Stimulated activated CD8-positive, alpha-beta memory T cell treated with anti-CD3 and anti-CD28 coated beads, Interleukin-7, amount 100 ng/mL, for 1 hour (primary cell): ENCODE measurements around the gene ASPHD2.
A peak's percentile ranks its signal among the peaks of the same experiment; 100 is the strongest.
"Not testable (repeated sequence)": the region's sequence is repeated elsewhere in the genome, so short reads cannot be mapped to it uniquely, and the experiment has no call there.

Experiments used
- DNase-seq, 2 donors: peaks; one replicate each; pipeline ENCODE4 v3.0.0-alpha.2; 2020; ENCODE audit warnings: low read depth in 2 of 2

Gene ASPHD2, protein sequence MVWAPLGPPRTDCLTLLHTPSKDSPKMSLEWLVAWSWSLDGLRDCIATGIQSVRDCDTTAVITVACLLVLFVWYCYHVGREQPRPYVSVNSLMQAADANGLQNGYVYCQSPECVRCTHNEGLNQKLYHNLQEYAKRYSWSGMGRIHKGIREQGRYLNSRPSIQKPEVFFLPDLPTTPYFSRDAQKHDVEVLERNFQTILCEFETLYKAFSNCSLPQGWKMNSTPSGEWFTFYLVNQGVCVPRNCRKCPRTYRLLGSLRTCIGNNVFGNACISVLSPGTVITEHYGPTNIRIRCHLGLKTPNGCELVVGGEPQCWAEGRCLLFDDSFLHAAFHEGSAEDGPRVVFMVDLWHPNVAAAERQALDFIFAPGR

DNA sequence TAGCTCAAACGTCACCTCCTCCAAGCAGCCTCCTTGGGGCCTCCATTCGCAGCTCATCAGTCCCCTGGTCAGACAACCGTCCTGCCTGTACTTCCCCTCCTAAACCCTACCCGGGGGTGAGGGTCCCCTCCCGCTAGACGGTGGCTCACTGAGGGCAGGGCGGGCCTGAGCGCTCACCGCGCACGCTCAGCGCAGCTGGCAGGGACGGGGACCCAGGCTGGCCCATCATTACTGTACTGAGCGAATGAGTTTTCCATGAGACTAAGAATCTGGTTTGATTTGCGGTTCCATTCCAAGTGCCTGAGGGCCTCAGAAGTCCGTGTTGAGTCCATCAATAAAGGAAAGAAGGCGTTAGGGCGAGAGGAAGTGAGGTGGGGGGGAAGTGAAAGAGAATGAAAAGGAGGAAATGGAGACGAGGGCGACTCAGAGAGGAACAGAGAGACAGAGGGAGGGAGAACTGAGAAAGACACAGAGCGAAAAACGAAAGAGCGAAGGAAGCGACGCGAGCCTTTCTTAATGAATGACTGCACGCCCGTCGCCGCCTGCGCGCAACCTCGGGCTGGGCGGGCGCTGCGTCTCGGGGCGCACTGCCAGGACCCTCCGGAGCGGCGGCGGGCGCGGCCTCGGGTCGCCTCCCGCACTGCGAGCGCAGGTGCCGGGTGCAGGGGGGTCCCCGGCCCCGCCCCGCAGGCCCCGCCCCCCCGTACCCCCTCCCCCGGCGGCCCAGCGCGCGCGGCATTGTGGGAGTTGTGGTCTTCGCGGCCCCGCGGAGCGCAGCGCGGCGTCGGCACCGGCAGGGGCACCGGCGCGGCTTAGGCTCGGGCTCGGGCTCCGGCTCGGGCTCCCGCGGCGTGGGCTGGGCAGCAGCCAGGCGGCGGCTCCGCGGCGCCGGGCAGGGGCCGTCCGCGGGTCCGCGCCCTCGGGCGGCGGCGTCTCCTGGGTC lies at the start of gene ASPHD2:
Gene ASPHD2, plus strand, starts transcription at position 746 of the 943 bp plus-strand sequence. CDS start 4,356 bp downstream, outside the sequence.
- DNase-seq, result peak; percentile 57 to 59

DNA sequence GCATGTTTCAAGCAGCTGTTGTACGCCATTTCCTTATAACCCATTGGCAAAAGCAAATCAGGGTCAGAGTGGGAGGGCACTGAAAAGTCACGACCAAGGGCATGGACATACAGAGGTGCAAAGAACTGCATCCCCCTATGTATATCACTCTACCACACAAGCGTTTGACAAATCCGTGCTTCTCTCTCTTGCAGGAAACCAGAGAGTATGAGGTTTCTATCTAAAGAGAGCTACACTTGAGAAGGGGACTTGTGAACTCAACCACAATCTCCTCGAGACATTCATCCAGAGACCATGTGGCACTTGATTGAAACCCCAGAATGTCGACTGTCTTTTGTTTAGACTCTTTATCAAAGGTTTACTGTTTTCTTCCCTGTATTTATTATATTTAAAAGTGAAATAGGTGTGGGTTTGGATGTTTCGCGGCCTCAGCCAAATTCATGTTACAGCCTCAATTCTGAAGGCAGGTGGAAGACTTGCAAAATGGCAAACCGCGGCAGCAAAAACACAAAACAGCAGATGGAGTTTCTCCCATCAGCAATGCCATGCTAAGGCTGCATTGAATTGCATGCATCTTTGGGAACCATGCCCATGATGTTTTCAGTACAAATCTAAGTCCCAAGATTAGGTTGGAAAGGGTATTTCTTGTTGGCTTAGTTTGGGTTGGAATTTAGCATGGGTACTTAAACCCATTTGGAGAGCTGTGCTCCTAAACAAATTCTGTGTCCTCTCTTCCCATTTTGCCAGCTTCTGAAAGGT lies 48.8 kb upstream of the ASPHD2 start:
- no peak for DNase-seq

DNA sequence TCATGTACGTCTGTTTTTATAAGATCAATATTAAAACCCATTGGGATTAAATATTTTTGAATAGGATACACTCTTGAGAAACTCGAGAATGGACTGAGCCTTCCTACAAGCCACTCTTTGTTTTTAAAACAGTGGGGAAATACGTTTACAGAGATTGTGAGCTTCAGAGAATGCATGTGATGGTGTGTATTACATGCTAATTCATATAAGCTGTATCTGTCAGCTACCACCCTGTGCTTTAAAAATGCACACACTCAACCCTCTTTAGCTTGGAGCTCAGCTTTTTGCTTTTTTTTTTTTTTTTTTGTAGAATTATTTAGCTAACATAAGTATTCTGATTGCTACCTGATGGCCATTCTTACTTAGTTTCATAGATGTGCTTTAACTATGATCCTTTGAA lies 46.3 kb upstream of the ASPHD2 start:
- DNase-seq, result no peak

DNA sequence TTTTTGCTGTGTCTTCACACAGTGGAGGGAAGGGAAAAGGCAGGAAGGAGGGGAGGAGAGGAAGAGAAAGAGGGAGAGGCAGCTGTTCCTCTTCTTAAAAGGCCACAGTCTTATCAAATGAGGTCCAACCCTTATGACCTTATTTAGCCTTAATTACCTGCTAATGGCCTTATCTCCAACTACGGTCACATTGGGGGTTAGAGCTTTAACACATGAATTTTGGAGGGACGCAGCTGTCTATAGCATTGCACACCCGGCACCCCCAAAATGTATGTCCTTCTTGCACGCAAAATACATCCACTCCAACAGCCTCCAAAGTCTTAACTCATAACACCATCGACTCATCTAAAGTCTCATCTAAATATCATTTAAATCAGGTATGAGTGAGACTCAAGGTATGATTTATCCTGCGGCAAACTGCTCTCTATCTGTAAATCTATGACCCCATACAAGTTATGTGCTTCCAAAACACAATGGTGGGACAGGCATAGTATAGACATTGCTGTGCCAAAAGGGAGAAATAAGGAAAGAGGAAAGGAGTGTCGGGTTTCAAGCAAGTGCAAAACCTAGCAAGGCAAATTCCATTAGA lies 45.0 kb upstream of the ASPHD2 start:
- no peak for DNase-seq

DNA sequence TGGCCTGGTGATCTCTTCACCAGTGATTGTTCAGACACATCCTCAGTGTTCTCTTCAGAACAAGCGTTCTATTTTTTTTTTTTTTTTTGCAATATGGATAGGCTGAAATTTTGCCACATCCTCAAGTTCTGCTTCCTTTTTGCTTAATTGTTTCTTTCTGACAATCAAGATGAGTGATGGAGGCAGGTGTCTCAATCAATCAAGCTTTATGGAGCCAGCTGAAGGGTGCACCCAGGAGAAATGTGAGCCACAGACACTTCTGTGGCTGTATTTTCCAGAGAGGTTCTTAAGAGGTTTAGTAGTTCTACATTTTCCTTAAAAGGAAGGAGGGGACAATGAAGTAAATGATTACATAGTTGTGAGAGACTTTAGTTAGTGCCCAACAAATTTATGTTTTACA lies 43.9 kb upstream of the ASPHD2 start:
- no peak for DNase-seq

DNA sequence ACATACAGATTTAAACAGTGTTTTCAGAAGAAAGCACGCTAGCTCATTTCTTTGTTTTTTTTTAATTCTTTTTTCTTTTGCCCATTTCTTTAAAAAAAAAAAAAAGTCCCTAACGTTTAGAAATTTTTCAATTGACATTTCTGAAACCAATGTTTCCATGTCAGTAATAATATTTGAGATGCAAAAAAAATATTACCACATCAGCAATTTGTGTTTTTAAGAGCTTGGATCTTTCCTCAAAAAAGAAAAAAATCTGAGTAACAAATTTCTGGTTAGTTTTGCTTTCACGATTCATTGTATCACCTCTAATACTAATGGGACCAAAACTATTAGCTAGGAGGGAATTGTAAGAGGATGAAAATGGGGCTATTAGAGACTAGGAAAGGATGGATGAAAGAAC lies 39.9 kb upstream of the ASPHD2 start:
- DNase-seq, result no peak

DNA sequence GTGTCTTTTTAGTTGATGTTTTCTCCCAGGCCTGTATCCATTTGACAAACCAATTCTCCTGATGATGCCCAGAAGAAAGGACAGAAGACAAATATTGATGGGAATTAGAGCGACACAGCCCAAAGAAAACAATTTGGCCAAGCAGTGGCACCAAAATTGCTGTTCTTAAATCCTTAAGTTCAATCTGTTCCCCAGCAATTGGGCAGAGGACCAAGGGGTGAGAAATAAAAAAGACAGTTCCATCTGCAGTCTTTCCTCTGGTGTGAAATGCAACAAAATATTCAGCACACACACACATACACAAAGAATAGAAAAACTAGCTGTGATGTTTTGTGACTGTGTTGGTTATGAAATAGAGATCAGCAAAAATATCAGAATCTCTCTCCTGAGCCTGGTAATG lies 38.0 kb upstream of the ASPHD2 start:
- no peak for DNase-seq

DNA sequence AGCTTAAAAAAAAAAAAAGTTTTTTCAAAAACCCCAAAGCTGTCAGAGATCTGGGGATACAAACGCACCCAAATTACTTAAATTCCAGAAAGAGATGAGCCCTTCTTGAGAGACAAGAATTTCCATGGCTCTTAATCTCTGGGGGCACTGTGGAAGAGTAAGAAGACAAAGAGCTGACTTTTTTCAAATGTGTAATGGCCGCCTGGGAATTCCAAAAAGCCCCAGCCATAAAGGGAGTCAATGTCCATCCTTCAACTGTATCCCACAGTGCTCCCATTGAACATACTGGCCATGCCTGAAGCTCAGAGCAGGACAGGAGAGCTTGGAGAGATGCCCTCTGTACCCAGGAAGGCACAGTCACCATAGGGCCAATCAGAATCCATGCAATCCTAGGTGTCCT lies 37.4 kb upstream of the ASPHD2 start:
- no peak for DNase-seq

DNA sequence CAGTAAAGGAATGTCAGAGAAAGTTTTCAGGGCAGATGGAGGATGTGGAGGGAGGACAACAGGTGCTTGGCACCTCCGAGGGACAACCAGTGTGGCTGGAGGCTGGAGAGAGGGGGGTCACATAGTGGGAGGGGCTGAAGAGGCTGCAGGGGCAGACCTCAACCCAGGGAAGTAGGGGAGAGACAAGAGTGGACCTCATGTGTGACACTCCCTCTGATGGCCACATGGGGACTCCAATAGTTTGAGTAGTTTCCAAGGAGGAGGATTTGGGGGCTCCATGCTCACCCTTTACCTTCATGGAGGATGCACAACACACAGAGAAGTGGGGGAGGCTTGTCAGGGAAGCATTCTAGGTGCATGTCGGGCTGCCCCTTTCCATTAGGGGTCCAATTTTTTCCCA lies 35.1 kb upstream of the ASPHD2 start:
- no peak for DNase-seq

DNA sequence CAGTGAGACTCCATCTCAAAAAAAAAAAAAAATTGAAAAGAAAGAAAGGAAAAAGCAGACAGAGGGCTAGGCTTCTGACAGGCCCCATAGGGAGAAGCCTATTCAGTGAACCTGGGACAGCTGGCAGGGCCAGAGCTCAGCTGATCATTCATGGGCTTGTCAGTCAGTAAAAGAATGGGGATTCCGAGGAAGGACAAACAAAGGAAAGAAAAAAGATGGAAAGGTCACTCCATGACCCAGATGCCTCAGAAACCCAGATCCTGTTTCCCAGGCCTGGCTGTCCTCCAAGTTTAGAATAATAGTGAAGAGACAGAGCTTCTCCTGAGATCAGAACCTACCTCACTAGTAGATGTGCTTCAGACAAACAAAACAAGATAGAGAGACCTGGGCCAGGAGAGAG lies 34.3 kb upstream of the ASPHD2 start:
- no peak for DNase-seq

DNA sequence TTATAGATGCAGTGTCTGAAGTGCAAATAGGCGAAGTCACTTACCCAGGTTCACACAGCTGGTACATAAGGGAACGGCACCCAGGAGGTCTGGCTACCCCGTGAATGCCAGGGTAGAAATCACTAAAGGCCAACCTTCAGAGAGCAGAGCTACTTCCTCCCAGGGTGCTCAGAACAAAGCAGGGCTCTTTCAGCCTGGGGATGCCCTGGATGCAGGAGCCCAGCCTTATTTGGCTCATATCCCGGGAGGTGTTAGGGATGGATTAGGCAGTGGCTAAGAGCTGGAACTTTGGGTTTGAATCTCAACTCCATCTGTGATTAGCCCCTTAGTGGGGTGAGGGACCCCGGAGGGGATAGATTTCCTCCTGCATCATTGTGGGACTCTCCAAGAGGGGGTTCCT lies 33.1 kb upstream of the ASPHD2 start:
- no peak for DNase-seq

DNA sequence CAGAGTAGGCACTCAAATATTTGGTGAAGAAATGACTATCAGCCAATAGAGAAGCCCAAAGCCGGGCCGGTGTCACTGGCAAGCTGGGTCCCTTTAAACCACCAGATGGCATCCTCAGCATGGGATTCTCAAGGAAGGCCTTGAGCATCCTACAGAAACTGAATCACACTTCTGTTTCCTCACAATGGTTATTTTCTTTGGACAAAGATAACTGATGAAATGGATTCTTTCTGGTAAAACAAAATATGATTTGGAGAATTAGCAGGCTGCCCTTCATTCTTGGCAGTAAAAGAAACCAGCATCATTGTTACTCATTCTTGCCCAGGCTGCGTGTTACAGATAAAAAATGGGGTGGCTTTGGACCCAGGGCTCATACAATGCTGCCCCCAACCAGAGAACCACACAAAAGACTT lies 30.3 kb upstream of the ASPHD2 start:
- DNase-seq, result peak in 1 of 2 donors; percentile 30

DNA sequence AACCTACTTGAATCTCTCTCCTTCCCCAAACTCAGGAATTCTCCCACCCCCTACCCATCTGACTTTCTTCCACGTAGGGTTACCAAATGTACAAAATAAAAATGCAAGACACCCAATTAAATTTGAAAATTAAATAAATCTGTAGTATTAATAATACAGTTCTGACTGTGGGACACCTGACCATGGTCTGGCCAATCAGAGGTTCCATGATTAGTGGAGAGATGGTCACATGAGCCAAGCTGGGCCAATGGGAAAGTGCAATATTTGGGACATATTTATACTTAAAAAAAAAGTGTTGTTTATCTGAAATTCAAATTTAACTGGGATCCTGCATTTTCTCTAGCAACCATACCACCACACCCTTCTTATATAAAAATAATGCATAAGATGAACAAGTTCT lies 29.8 kb upstream of the ASPHD2 start:
- no peak for DNase-seq

DNA sequence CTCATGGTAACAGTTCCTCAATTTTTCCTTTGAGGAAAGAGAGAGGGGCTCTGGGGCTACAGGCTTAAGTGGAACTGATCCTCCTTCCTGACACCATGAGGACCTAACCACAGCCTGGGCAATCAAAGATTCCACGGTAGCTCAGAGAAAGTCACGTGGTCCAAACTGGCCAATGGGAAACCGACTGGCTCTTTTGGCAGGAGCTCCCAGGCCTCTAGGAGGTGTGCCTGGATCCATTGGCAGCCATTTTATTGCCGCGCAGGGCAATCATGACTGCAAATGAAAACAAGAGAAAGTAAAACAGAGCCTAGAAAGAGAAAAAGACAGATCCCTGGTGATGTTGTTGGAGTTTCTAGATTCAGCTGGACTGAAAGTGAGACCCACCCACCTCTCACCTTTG lies 27.3 kb upstream of the ASPHD2 start:
- no peak for DNase-seq

DNA sequence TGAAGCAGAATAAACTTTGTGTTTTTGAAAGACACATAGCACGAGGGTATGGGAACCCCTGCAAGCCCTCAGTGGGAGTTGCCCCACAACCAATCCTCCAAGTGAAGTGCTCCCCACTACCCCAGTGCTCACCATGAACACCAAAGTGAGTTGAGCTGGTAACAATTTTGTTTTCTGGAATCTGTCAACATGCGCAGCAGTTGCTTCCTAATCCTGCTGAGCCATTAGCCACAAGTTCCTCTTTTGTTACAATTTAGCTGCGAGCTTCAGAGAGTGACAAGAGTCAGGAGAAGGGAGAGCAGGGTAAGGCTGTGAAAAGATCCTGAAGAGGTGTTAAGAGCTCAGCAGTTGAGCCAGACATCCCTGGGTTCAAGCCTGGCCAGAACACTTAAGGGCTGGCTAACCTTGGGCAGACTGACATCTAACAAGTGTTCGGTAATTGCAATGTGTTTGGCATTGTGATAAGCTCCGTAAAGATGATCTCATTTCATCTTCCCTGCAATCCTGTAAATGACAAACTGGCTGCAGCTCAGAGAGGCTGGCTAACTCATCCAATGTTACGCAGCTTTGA lies 24.1 kb upstream of the ASPHD2 start:
- DNase-seq, result no peak

DNA sequence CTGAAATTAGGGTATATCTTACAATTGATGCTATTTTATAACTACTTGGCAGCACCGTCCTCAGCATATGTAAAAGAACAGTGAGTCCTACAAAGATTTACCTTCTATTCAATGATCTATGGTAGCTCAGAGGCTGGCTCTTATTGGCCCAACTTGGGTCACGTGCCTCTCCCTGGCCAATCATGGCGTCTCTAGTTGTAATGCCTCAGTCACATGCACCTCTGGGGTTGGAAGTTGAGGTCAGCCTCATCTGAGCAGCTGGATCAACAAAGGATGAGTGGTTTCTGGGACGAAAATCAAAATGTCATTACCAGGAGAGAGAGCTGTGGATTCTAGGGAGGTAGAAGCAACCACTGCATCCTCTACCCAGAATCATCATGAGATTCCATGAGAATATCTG lies 22.9 kb upstream of the ASPHD2 start:
- DNase-seq, result no peak

DNA sequence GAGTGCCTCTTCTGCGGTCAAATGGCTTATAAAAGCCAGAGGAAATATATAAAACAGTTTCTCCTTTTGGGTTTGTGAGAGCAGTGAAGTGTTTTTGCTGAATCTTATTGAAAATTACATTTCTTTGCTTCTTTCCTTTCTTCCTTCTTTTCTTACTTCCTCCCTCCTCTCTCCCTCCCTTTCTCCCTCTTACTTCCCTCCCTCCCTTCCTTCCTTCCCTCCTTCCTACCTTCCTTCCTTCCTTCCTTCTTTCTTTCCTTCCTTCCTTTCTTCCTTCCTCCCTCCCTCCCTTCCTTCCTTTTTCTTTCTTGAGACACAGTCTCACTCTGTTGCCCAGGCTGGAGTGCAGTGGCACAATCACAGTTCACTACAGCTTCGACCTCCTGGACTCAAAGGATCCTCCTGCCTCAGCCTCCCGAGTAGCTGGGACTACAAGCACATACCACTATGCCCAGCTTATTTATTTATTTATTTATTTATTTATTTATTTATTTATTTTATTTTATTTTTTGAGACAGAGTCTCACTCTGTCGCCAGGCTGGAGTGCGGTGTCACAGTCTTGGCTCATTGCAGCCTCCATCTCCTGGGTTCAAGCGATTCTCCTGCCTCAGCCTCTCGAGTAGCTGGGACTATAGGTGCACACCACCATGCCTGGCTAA lies 20.4 kb upstream of the ASPHD2 start:
- not testable (repeated sequence) for DNase-seq

DNA sequence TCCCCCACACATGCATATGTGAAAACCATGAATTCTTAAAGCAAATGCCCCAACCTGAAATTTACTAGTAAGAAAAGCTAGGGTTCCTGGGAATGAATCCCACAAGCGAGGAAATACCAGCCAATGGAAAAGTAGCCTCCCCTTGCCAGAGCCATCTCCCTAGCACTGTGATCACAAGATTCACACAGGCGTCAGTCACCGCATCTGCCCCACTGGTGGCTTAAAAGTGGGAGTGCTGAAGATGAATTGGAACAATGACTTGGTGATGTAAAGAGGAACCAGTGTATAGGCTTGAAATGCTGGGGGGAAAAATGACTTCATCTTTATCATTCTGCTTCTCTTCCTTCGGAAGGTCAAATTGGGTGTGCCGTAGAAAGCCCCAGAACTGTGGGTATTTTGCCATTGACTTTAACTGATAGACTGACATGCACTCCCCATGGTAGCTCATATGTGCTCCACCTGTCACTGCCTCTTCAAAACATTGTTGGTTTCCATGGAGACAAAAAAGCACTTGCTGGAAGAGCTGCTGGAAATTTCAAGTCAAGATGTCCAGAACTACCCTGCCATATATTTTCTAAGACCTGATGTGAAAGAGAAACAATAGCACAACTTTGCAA lies 19.2 kb upstream of the ASPHD2 start:
- DNase-seq, result no peak

DNA sequence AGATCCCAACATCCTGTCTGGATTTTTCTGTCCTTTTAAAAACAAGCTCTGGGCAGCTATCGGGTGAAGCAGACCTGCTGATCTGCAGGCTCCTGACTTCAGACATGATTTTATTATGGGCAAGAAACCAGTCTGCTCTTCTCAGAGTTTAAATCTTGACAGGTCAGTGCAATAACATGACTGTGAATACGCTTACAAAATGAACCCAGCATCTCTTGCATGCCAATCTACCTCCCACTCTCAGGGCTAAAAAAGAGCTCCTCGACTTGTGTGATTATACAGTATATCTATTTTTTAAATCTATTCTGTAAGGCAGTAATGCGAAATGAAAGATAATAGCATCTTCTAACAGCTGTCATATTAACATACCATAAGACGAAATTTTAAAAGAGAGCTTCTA lies 18.7 kb upstream of the ASPHD2 start:
- DNase-seq, result no peak

DNA sequence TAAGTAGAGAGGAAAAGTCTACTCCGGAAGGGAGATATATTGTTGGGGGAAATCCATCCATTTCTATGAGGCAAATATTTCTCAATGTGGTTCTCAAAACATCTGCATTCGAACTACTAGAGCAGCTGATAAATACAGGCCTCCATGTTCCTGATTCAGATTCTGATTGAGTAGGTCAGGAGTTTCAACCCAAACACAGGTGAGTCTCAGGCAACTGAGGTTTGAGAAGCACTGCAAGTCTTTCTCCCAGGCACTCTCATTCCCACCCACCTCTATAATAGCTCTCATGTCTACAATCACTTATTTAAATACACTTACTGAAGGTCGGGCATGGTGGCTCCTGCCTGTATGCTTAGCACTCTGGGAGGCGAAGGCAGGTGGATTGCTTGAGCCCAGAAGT lies 14.7 kb upstream of the ASPHD2 start:
- DNase-seq, result no peak
